Measurements from ENCODE around the gene RHOH.

RHOH gene

DNA sequence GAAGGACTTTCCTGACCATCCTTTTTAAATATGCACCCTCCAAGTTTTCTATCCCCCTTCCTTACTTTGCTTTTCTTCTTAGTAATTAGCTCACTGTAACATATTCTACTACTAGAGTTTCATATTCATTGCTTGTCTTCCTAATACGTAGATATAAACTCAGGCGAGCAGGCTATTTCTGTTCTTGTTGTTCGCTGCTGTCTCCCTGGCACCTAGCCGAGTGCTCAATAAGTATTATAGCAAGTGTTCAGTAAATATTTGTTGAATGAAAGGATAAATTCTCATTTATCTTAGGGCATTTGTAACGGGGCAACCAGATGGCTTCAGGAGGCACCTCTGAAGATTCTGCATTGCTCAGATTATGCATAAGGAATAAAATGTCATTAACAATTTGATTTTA lies 6.8 kb upstream of the RHOH start:
- DNase-seq, result no peak

DNA sequence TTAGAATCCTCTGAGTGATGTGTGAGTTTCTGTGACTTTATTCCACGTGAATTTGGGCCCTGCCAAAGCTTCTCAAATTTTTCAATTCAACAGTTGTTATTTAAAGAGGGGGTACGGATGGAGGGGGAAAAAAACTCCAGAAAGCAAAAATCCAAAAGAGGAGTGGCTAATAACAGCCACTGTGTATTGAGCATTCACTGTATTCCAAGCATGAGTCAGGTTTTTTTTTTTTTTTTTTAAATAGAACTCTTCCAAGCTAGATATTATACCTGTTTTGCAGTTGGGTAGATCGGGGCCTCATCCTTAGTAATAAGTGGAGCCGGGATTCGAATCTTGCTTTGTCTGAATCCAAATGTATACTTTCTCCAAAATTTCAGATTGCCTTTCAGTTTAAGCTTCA lies 6.4 kb upstream of the RHOH start:
- no peak for DNase-seq

DNA sequence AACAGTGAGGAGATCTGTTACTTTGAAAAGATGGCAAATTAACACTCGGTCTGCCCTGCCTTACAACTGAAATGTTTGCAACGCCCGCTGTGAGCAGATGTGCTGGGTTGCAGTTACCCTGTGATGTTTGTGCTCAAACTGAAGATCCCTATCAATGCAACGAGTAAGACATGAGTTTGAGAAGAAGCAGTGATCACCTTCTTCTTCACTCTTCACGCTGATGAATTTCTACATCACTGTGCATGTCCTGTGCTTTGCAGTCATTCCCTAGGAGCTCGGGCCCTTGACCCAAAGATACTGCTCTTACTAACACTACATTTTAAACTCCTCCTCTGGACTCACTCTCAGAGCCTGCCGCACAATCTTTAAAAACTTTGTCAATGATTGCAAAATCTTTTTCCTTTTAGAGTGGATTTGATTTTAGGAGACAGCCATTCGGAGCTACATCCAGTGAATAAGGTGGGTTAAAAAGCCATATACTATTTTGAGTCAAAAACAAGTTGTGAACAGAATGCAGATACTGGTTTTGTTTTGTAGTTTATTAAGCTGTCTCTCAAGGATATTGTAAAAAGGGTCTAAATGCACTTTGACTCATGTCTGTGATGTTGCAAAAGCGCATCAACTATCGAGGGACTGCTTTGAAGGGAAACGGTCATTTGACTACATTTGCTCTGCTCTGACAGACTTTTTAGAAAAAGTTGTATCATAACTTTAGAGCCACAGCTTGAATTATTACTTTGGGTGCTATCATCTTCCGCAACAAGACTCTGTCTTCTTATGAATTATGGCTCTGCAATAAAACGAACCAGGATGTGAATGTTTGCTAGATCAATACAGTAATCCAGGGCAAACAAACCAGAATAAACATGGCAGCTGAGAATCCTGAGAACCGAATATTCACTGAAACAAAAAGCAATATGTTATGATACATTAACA lies 5.7 kb upstream of the RHOH start:
- no peak for DNase-seq

DNA sequence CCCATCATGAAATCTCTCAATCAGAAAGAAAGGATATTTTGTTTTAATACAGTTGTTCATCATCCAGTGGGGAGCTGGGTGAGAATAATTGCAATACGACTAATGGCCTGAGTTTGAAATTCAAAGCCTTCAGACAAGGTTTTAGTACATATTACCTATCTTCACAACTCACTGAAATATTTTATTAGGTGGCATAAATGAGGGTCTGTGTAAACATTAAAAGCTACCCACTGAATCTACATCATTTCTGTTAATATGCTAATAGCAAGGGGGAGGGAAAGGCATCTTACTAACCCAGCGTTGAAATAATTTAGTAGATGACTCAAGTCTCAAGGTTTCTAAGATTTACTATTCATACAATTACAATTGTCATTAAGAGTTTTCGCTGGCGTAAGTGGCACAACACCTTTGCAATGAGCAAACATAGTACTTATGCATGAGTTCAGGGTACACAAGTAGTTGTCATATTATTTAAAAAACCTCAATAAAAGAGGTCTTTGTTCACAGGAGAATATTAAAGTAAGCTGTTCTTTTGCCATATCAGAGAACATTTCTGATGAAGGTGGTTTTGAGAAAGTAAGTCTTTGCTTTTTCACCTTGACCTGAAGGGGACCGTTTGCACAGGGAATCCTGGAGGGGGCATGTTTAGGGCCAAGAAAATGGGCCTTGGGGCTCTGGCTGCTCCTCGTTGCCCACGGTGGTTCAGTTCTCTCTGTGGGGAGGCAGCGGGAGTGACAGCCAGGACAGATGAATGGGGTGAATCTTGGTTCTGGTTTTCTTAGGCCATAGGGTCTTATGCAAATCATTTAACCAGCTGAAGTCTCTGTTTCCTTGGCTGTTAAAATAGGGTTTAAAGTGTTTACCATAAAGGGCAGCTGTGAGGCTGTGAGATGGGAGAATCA lies 4.5 kb upstream of the RHOH start:
- DNase-seq, result no peak

DNA sequence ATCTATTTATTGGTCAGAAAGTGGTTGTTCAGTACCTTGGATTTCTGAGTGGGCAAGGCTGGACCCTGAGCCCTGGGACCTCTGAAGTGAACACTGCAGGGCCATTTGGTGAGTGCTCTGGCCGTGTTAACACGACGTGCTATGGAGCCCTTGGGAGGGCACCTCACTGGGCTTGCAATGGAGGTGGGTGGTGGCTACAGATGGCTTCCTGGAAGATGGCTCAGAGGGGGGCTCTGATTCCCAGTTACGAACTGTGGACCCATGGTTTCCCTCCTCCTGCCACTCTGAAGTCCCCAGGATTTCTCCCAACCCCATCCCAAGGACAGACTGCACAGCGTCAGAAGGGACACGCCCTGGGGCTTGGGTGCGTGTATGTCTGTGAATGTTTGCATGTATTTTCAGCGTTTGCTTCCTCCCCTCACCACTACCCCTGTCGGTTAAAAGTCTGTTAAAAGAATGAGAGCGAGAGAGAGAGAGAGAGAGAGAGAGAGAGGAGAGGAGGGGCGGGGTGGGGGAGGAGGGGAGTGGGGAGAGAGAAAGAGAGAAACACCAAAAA lies 3.7 kb upstream of the RHOH start:
- no peak for DNase-seq

DNA sequence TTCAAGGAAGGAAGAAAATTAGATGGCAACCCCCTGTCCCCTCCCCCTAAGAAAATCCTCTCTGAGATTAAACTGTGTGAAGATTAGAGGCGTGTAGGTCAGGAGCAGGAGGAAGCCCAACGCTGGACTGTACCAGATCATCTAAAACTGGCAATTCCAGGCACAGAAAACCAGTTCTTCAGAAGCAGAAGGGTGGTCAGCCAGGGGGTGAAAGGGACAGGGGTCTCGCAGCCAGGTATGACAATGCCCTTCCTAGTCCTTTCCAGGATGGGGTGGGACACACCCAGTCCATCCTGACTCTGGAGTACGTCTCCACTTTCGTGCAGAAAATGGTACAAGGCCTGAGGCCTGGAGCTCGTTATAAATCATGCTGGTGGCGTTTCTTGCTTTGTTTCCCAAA lies 3.3 kb upstream of the RHOH start:
- no peak for DNase-seq

DNA sequence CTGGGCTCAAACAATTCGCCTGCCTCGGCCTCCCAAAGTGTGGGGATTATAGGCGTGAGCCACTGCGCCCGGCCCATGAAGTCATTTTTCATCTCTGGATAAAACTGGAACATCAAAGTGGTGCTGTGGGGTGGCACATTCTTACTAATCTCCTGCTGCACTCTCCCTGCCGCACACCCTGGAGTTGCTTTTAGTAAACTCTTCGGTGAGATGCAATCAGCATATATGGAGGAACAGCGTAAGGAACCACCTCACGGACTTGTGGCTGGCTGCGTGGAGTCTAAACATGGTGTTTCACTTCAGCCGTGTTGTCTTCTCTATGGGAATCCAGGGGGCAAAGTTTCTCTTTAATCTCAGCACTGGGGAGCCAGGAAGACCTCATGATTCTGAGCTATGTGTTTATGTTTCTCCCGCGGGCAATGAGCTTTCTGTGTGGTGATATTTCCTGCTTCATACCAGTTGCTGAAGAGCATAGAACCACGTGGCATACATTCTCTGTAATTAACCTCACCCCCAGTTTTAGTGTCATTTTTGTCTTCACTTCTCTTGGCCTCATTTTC lies 2.1 kb upstream of the RHOH start:
- no peak for DNase-seq

DNA sequence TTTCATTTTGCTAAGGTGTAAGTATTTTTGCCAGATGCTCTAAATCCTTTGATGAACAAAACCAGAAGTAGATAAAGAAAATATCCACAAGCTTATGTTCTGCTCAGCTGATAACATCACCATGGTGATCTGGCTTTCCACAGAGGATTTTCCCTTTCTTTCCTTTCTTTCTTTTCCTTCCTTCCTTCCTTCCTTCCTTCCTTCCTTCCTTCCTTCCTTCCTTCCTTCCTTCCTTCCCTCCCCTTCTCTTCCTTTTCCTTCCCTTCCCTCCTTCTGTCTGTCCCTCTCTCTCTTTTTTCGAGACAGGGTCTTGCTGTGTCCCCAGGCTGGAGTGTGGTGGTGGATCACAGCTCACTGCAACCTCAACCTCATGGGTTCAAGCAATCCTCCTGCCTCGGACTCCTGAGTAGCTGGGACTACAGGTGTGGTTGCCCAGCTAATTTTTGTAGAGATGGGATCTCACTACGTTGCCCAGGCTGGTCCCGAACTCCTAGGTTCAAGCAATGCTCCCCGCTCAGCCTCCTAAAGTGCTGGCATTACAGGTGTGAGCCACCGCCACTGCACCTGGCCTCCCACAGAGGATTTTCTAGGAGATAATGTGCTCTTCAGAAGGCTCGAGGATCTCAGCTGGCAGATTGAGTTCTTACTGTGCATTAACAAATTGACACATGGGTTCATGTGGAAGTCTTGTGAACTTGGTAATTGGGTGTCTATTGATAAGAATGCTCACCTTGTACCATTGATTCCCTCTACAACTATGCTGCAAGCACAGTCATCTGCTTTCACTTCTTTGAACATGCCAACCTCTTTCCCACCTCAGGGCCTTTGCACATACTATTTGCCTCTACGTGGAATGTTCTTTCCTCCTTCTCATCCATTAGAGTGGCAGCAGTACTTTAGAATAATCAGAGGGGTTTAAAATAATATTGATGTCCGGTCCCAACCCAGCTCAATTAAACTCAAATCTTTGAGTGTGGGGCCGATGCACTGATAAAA lies 1.4 kb upstream of the RHOH start:
- DNase-seq, result no peak

DNA sequence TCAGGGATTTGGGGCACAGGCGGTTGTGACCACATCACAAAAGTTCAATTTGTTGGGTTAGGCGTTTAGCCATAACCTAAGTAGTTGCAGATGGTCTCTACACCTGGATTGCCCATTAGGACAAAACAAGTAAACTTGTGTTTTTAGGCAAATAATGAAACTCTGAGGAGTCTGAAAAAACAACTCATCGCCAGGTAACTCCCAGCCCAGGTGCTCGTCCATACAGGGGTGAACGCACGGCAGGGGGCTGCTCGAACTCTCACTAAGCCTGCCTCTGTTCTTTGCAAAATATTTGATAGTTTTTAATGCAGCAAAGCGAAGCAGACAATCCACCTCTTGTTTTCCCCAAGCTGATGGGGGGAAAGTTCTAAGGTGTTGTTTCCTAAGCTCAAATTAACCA lies 559 bp upstream of the RHOH start:
- DNase-seq, result no peak

DNA sequence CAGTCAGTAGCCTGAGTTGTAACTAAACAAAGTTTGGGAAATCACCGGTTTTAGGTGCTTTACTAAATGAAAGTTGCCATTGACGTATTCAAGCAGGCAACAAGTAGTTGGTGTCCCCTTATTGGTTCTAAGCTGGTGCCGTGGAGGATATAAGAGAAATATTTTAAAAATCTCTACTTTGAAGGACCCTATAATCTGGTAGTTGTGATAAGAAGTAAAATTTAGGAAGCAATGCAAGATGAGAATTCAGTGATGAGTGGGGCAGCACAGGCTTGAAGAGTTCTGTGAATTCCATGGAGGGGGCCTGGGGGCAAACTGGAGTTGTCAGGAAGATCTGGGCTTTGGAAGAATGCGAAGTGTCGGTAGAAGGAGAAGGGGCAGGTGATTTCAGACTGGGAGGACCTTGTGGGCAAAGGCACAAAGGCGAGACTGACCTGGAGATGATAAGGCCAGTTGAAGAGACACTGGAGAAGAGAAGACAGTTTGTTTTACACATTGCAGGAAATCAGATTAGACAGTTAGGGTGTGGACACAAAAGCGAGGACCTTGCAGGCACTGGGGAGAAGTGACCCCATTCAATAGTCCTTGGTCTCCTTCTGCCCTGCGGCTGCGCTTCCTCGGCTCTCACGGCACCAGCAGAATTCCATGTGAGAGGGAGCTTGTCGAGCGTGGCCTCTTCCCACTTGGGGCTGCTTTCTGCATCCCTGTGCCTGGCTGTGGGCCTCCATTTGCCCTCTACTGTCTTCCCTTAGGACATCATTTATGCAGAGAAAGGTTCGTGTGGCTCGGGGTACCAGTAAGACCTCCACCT lies 1.3 kb downstream of the RHOH start:
- DNase-seq, result no peak

DNA sequence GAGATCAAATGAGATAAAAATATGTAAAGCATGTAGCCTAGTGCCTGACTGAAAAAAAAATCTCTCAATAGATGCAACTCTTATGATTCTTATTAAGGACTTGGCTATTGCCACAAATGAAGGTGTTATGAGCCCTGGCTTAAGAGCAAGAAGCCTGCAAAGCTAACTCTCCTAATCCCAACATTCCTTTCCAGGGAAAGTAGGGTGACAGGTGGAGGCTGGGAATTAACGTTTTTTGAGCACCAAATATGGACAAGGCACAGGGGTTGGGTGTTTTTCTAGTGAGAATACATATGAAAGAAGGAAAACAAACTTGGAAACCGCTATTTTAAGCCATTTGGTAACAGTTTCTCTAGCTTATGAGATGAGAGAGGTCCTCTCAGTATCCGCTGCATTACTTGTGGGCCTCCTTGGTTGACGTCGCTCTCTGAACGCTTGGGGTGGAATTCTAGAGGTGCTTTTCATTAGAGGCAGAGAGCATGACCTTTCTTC lies 2.4 kb downstream of the RHOH start:
- no peak for DNase-seq

DNA sequence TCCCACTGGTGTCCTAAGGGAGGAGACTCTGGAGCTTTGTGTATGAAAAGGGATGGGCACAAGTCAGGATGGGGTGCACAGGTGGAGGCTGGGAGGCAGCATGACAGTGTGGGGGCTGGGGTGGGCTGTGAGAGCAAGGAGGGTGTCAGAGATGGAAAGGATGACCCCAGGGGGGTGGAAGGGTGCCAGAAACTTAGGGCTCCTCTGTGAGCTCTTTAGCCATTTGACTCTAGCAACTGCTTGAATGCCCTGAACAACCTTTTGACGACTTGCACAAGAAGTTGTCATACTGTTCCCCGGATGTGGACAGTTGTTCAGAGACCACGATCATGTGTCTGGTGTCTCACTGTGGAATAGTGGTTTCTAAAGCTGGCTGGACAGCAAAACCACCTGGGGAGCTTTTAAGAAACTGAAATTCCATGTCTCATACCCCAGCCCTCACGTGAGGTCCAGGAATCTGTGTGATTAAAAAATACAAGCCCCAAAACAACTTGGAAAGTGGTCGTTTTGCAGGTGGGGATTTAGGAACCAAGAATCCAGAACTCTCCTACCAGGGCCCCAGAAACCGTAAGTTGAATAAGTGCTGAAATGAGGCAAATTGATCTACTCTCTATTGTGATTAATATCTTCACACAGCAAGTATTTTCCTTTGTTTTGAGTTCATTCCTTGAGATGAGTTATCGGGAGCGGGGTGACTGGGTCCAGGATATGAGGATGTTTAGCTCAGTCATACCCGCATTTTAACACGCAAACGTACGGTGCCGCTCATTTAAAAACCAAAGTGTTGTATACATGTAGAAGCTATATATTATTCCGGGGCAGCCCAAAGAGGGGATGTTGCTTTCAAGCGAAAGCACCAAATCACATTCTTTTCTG lies 3.4 kb downstream of the RHOH start:
- no peak for DNase-seq

DNA sequence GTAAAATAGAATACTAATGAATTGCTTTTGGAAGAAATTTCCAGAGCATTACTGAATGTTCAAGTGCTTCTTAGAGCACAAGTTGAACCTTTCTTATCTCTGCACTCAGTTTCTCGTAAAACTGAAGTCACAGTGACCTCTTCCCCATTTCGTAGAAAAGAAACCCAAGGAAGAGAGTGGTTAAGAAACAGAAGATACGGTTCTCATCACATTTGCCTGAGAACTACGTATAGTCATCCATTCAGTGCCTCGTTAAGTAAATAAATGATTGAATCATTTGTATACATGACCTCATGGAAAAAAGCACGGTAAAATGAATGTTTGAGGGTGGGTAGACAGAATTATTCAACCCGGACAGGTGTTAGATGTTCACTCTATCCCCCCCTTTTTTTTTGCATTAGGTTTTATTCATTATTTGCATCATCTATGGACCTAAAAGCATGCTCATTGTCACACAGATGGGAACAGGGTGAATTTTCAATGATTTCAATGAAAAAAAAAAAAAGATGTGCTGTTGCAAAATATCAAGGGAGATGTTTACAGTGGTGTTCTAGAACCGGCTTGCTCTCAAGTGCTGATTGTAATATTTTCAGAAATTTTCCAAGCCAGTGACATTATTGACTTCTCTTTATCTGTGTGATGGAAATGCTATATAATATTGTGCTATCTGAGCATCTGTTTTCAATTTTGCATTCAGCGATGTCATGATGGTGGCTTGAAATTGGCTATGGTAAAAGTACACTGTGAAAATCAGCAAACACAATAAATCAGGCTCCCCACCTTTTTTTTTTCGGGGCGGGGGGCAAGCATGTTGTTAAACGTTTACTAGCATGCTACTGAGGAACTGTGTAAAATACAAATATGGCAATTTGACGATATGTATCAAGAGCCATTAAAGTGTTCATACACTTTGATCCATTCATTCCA lies 4.3 kb downstream of the RHOH start:
- DNase-seq, result no peak

DNA sequence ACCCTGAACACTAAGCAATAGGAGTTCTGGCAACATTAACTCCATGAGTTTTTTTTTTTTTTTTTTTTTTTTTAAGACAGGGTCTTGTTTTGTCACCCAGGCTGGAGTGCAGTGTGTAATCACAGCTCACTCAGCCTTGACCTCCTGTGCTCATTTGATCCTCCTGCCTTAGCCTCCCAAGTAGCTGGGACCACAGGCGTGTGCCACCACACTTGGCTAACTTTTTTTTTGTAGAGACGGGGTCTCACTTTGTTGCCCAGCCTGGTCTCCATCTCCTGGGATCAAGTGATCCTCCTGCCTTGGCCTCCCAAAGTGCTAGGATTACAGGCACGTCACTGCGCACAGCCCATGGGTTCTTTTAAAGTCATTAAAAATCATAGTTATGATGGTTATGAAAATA lies 5.1 kb downstream of the RHOH start:
- DNase-seq, result no peak

DNA sequence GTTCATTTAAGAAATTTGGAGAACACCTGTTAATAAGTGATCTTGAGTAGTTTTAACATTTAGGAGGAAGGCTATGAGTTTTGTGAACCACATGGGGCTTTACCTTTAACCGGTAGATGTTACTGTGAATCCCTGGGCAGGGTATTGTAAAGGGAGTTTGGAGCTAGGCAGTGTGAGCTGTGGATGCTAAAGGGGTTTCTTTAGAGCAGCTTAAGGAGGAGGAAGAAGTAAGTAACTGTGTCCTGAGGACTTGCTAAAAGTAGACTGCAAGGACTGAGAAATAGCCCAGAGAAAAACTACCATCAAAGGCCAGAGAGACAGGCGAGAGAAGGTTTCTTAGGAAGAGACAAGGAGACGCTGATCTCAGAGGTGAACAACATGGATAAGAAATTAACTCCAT lies 5.6 kb downstream of the RHOH start:
- DNase-seq, result no peak

DNA sequence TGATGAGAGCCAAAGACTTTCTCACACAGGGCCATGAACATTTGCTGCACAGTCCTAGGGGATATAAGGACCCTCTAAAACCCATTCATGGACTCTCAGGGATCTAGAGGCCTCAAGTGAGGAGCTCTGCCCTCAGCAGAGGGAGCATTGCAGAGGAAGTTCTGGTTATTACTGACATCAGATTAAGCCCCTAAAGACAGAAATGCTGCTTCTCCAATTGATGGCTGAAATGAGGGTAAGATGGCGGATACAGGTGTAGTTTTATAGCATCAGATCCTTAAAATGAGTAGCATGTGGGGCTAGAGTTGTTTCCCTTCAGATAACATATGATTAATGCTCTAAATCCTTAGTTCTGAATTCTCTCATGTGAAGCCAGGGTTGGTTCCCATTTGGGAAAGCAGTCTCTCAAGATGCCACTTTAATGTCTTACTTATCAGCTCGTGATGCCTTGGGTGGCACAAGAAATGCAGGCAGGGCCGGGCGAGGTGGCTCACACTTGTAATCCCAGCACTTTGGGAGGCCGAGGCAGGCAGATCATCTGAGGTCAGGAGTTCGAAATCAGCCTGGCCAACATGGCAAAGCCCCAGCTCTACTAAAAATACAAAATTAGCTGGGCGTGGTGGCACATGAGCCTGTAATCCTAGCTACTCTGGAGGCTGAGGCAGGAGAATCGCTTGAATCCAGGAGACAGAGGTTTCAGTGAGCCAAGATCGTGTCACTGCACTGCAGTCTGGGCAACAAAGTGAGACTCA lies 7.9 kb downstream of the RHOH start:
- no peak for DNase-seq

Measured in fibroblast of skin of abdomen (primary cell).